Endothelial cell of umbilical vein (primary cell): ENCODE data around the gene BDP1. TPM values are rescaled to one million over a fixed set of nuclear protein-coding genes. Genes with fewer than 3 reads are reported as not detected.

Experiments
- BruUV-seq: library from RNA; stranded (reverse); fragments of 400-500 nt; replicated peaks from 2 replicates; lab custom pipeline; 2021; lab: Mats Ljungman, UMichigan
- CTCF ChIA-PET: fragments of 300-600, 350-600 bp; sonication (Branson Sonifier 250); formaldehyde crosslinking; loops from one replicate; lab custom pipeline; 2021; ENCODE audit warnings: antibody characterized with exemption, inconsistent platforms; lab: Charles Lee
- POLR2A ChIA-PET: fragments of 300-600, 350-600 bp; sonication (Branson Sonifier 250); formaldehyde crosslinking; loops from one replicate; lab custom pipeline; 2021; ENCODE audit warnings: antibody characterized with exemption, inconsistent platforms; lab: Charles Lee
- DNase-seq: peaks from one replicate; pipeline ENCODE4 v3.0.0-alpha.2; 2011; ENCODE audit warnings: low read depth, low spot score
- FAIRE-seq: peaks from 2 replicates; lab custom pipeline; 2011; peaks lifted over from hg19 to GRCh38; lab: Jason Lieb, UNC
- H2AFZ ChIP-seq: 2 replicates; pipeline ENCODE4 v1.6.0; 2012; ENCODE audit warnings: low read depth, low read length, control low read depth, inconsistent platforms
- H3K27ac ChIP-seq: 2 replicates; pipeline ENCODE4 v1.5.1; 2011; ENCODE audit warnings: low read depth, mild to moderate bottlenecking, control low read depth, low read length, moderate library complexity; ENCODE audit not compliant: insufficient read depth
- H3K27me3 ChIP-seq, 2 experiments: 2 replicates each; pipeline versions ENCODE4 v1.6.0 to v1.6.1; 2011; ENCODE audit warnings: low read length in 2 of 2, mixed read lengths in 1 of 2; ENCODE audit not compliant: control insufficient read depth in 2 of 2, insufficient read depth in 2 of 2
- H3K36me3 ChIP-seq, 2 experiments: 2 replicates in 1 of 2; 3 replicates in 1 of 2; pipeline ENCODE4 v1.5.1; 2011; ENCODE audit warnings: low read length in 2 of 2, mild to moderate bottlenecking in 1 of 2, moderate library complexity in 1 of 2; ENCODE audit not compliant: control insufficient read depth in 2 of 2, insufficient read depth in 2 of 2; ENCODE audit errors: extremely low read depth in 1 of 2
- H3K4me1 ChIP-seq: 3 replicates; pipeline ENCODE4 v1.5.1; 2011; ENCODE audit warnings: mild to moderate bottlenecking, low read length; ENCODE audit not compliant: control insufficient read depth, insufficient read depth; ENCODE audit errors: extremely low read depth
- H3K4me2 ChIP-seq: 2 replicates; pipeline ENCODE4 v1.6.1; 2011; ENCODE audit warnings: low read length, control low read depth, mixed read lengths; ENCODE audit not compliant: insufficient read depth
- H3K4me3 ChIP-seq, 3 experiments: fragments of 200-600 bp in 1 of 3; sonication (generic), shearing (Covaris generic) in 1 of 3; replicated peaks in 1 of 3; 2 replicates each; pipeline ENCODE4 v1.5.1; 2011 to 2016; ENCODE audit warnings: control low read depth in 3 of 3, low read length in 3 of 3, mild to moderate bottlenecking in 2 of 3, inconsistent platforms in 1 of 3, low read depth in 1 of 3, moderate library complexity in 1 of 3; ENCODE audit not compliant: insufficient read depth in 1 of 3
- H3K79me2 ChIP-seq: 2 replicates; pipeline ENCODE4 v1.6.0; 2012; ENCODE audit warnings: low read length, inconsistent platforms; ENCODE audit not compliant: control insufficient read depth, insufficient read depth
- H3K9ac ChIP-seq: replicated peaks from 2 replicates; pipeline ENCODE3; 2011; ENCODE audit warnings: low read length, control low read depth; ENCODE audit not compliant: insufficient read depth; ENCODE audit errors: extremely low read depth
- H3K9me1 ChIP-seq: replicated peaks from 3 replicates; pipeline ENCODE4 v1.6.0; 2011; ENCODE audit warnings: mild to moderate bottlenecking, low read length; ENCODE audit not compliant: control insufficient read depth, insufficient read depth; ENCODE audit errors: extremely low read depth
- H3K9me3 ChIP-seq: replicated peaks from 2 replicates; pipeline ENCODE4 v1.5.1; 2012; ENCODE audit warnings: low read length, inconsistent platforms; ENCODE audit not compliant: control insufficient read depth, insufficient read depth
- H4K20me1 ChIP-seq: replicated peaks from 2 replicates; pipeline ENCODE3; 2011; ENCODE audit warnings: mild to moderate bottlenecking, low read length; ENCODE audit not compliant: control insufficient read depth, insufficient read depth; ENCODE audit errors: extremely low read depth
- CTCF ChIP-seq, 2 donors: IDR thresholded peaks; 1 replicate in 1 of 2; 2 replicates in 1 of 2; pipeline ENCODE4 v1.5.1; 2011; ENCODE audit warnings: low read length in 2 of 2, mild to moderate bottlenecking in 2 of 2, moderate library complexity in 2 of 2, control low read depth in 1 of 2, inconsistent platforms in 1 of 2, low read depth in 1 of 2; ENCODE audit not compliant: insufficient read depth in 1 of 2; ENCODE audit errors: extremely low read depth in 1 of 2
- EZH2 ChIP-seq: IDR thresholded peaks from 2 replicates; pipeline ENCODE4 v1.6.1; 2012; ENCODE audit warnings: borderline replicate concordance, low read depth, mild to moderate bottlenecking, moderate library complexity, low read length, inconsistent platforms; ENCODE audit not compliant: severe bottlenecking
- FOS ChIP-seq: IDR thresholded peaks from 2 replicates; pipeline ENCODE4 v1.6.1; 2011; ENCODE audit warnings: mild to moderate bottlenecking, low read length, moderate library complexity, borderline replicate concordance; ENCODE audit not compliant: insufficient read depth
- GATA2 ChIP-seq: IDR thresholded peaks from 2 replicates; pipeline ENCODE4 v1.7.0; 2011; ENCODE audit warnings: low read depth, mild to moderate bottlenecking, moderate library complexity, mixed read lengths, low read length; ENCODE audit not compliant: insufficient read length, insufficient read depth
- JUN ChIP-seq: IDR thresholded peaks from 2 replicates; pipeline ENCODE4 v1.6.1; 2011; ENCODE audit warnings: borderline replicate concordance, low read depth; ENCODE audit not compliant: insufficient read length, insufficient read depth
- MAX ChIP-seq: IDR thresholded peaks from 2 replicates; pipeline ENCODE4 v1.6.1; 2011; ENCODE audit not compliant: insufficient read depth, insufficient read length
- MYC ChIP-seq: IDR thresholded peaks from one replicate; pipeline ENCODE4 v1.6.1; 2011; ENCODE audit warnings: mild to moderate bottlenecking, low read depth, low read length
- POLR2A ChIP-seq: IDR thresholded peaks from 2 replicates; pipeline ENCODE4 v1.6.1; 2012; ENCODE audit warnings: low read depth, mild to moderate bottlenecking, control low read depth, low read length
- POLR2AphosphoS5 ChIP-seq: IDR thresholded peaks from 2 replicates; pipeline ENCODE4 v1.6.1; 2012; ENCODE audit warnings: low read depth, mild to moderate bottlenecking, control low read depth, low read length, moderate library complexity; ENCODE audit not compliant: insufficient read depth
- dilution Hi-C: fragments of 300-500 bp; cut with MboI; formaldehyde crosslinking; loops from one replicate; pipeline ENCODE4 v1.15.0; 2019; ENCODE audit warnings: low sequenced_read_pairs; ENCODE audit not compliant: extremely low pct_ligation_motif_present
- intact Hi-C: fragments of 100-400 bp; cut with micrococcal nuclease; formaldehyde crosslinking; loops from one replicate; pipeline ENCODE4 v1.10.0; 2022
- polyA plus RNA-seq, 4 experiments: library from polyadenylated mRNA; depleted of rRNA in 3 of 4; stranded (reverse) in 3 of 4; unstranded in 1 of 4; fragments of >200 nt; gene quantifications; 2 replicates each; pipeline versions ENCODE4 v1.2.1 to v1.2.3, GENCODE V29; 2011 to 2012; ENCODE audit warnings: missing spikeins in 1 of 4
- total RNA-seq: library from RNA; stranded (reverse); gene quantifications from 2 replicates; pipeline ENCODE4 v1.2.3, GENCODE V29; 2021

BDP1 gene
- total and polyA plus RNA-seq, 2 donors (not counting 3 experiments of a cell fraction or from before 2014, with no cell fraction given), result 4.5 to 27.5 TPM

GRCh38 chr5:71586052-71586940 lies 130.8 kb downstream of the BDP1 start:
- Histone ChIP-seq H3K9ac (peak overlapping the region; percentile 76), H3K79me2 (peaks cover 2% of the 10 kb centered on the region), H3K9me3 (no peaks in the 10 kb centered on the region), H3K36me3 (no peaks in the 10 kb centered on the region), H3K4me1 (peaks cover 3% of the 10 kb centered on the region), H4K20me1 (no peaks in the 10 kb centered on the region), H3K4me2 (peak overlapping the region; percentile 62), H3K27ac (peak overlapping the region; percentile 46), H3K4me3 (peak overlapping the region in 2 of 3 experiments; percentile 63 to 75), H2AFZ (peak overlapping the region; percentile 76), H3K27me3 (no peaks in the 10 kb centered on the region), H3K9me1 (no peaks in the 10 kb centered on the region)
- ChIA-PET CTCF (interaction anchor here (0.6 to 2.7 kb wide), 2 partner anchors 15 kb away, joined by 3 to 26 read pairs; no protein-coding TSS in a partner anchor), POLR2A (no interaction called here)
- DNase-seq, result peak; percentile 59
- BruUV-seq, result TSS peak; percentile 92
- no peak for TF ChIP-seq MYC
- no peak for TF ChIP-seq FOS
- TF ChIP-seq CTCF (IDR thresholded peaks at IDR 0.05; ENCODE audit: extremely low read depth in 1 of 2, insufficient read depth in 1 of 2, low read depth in 1 of 2, low read length in 2 of 2), result no peak
- TF ChIP-seq MAX, result no peak
- TF ChIP-seq EZH2, result no peak
- no peak for TF ChIP-seq POLR2AphosphoS5
- no peak for TF ChIP-seq JUN
- no peak for TF ChIP-seq GATA2
- TF ChIP-seq POLR2A, result no peak
- intact Hi-C loops, result loop anchor here (2.0 to 5.0 kb wide), 2 partner anchors 15 to 171 kb away; no protein-coding TSS in a partner anchor
- peak; percentile 12 for FAIRE-seq
- dilution Hi-C loops, result no loop called here
